Dendritic cell treated with granulocyte-macrophage colony-stimulating factor and Interleukin-4, amounts not matched to agents 40 ng/mL and 50 ng/mL, for 4 days (primary cell): ENCODE results near the gene PTH2R.
"Not testable (repeated sequence)": the region's sequence is repeated elsewhere in the genome, so short reads cannot be mapped to it uniquely, and the experiment has no call there.

Experiments
- H3K27ac Mint-ChIP-seq: one replicate; pipeline ENCODE4 v1.8.0; 2022; ENCODE audit warnings: mild to moderate bottlenecking, mixed read lengths
- H3K27me3 Mint-ChIP-seq: one replicate; pipeline ENCODE4 v1.8.0; 2022; ENCODE audit warnings: mild to moderate bottlenecking, mixed read lengths
- H3K36me3 Mint-ChIP-seq: one replicate; pipeline ENCODE4 v1.8.0; 2022; ENCODE audit warnings: low read depth, mixed read lengths
- H3K4me1 Mint-ChIP-seq: one replicate; pipeline ENCODE4 v1.8.0; 2022; ENCODE audit warnings: low read depth, mixed read lengths
- H3K4me3 Mint-ChIP-seq: one replicate; pipeline ENCODE4 v1.8.0; 2022; ENCODE audit warnings: mild to moderate bottlenecking, moderate library complexity, mixed read lengths
- H3K9me3 Mint-ChIP-seq: one replicate; pipeline ENCODE4 v1.8.0; 2022; ENCODE audit warnings: mixed read lengths
- intact Hi-C: fragments of 100-400 bp; cut with micrococcal nuclease; formaldehyde crosslinking; loops from one replicate; pipeline ENCODE4 v1.15.0; 2022

PTH2R gene

GRCh38 chr2:208511573-208511972 lies 105.0 kb downstream of the PTH2R start:
- Mint-ChIP-seq H3K4me3 (no peak overlapping the region), H3K4me1 (no peaks in the 10 kb centered on the region), H3K9me3 (peaks cover 22% of the 10 kb centered on the region), H3K27ac (no peak overlapping the region), H3K36me3 (no peaks in the 10 kb centered on the region), H3K27me3 (peaks cover 1% of the 10 kb centered on the region)
- intact Hi-C loops, result no loop called here

DNA sequence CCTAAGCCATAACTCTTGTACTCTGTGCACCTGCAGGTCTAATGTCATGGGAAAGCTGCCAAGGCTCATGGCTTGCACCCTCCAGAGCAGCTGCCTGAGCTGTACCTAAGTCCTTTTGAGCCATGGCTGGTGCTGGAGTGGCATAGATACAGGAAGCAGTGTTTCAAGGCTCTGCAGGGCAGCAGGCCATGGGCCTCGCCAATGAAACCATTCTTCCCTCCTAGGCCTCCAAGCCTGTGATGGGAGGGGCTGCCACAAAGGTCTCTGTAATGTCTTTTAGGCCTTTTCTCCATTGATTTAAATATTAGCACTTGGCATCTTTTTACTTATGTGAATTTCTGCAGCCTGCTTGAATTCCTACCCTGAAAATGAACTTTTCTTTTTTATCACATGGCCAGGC lies 108.5 kb downstream of the PTH2R start:
- Mint-ChIP-seq H3K36me3 (no peaks in the 10 kb centered on the region), H3K27me3 (no peaks in the 10 kb centered on the region), H3K27ac (no peak overlapping the region), H3K4me3 (no peak overlapping the region), H3K9me3 (peaks cover 11% of the 10 kb centered on the region), H3K4me1 (no peaks in the 10 kb centered on the region)
- intact Hi-C loops, result no loop called here

GRCh38 chr2:208523069-208523468 lies 116.5 kb downstream of the PTH2R start:
- intact Hi-C loops, H3K4me3 Mint-ChIP-seq: not testable (repeated sequence)

DNA sequence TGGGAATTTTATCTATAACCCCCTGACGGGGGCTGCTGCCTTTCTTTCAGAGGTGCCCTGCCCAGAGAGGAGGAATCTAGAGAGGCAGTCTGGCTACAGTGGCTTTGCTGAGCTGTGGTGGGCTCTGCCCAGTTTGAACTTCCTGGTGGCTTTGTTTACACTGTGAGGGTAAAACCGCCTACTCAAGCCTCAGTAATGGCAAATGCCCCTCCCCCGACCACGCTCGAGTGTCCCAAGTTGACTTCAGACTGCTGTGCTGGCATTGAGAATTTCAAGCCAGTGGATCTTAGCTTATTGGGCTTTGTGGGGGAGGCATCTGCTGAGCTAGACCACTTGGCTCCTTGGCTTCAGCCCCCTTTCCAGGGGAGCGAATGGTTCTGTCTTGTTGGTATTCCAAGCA lies 118.6 kb downstream of the PTH2R start:
- H3K27ac Mint-ChIP-seq, H3K36me3 Mint-ChIP-seq, H3K27me3 Mint-ChIP-seq, H3K4me3 Mint-ChIP-seq, intact Hi-C loops, H3K4me1 Mint-ChIP-seq: not testable (repeated sequence)
- peaks cover 14% of the 10 kb centered on the region for H3K9me3 Mint-ChIP-seq

More at GRCh38 chr2:208523069-208523468, 116.5 kb downstream of the PTH2R start:
- not testable (repeated sequence) for H3K27ac Mint-ChIP-seq, H3K27me3 Mint-ChIP-seq, H3K36me3 Mint-ChIP-seq, H3K4me1 Mint-ChIP-seq
- peaks cover 14% of the 10 kb centered on the region for H3K9me3 Mint-ChIP-seq

DNA sequence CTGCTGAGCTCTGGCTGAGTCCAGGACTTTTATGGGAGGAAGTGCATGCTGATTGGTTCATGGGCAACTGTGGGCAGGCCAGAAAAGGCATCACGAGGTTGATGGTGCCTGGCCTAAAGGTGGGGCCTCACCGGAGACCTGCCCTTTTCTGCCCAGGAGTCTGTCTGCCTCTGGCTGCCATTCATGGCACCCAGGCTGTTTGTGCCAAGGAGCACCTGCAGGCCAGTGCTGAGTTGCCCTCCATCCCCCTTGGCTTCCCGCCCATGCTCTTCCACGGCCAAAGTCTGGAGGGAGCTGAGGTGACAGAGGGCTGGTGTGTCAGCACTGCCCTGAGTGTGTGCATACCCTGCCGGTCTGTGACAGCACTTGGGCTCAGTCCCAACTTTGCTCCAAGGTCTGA lies 123.2 kb downstream of the PTH2R start:
- H3K27ac Mint-ChIP-seq, result no peak overlapping the region
- H3K9me3 Mint-ChIP-seq, result no peaks in the 10 kb centered on the region
- intact Hi-C loops, result no loop called here
- H3K4me1 Mint-ChIP-seq, result no peaks in the 10 kb centered on the region
- no peak overlapping the region for H3K4me3 Mint-ChIP-seq
- H3K27me3 Mint-ChIP-seq, result no peaks in the 10 kb centered on the region
- H3K36me3 Mint-ChIP-seq, result no peaks in the 10 kb centered on the region

DNA sequence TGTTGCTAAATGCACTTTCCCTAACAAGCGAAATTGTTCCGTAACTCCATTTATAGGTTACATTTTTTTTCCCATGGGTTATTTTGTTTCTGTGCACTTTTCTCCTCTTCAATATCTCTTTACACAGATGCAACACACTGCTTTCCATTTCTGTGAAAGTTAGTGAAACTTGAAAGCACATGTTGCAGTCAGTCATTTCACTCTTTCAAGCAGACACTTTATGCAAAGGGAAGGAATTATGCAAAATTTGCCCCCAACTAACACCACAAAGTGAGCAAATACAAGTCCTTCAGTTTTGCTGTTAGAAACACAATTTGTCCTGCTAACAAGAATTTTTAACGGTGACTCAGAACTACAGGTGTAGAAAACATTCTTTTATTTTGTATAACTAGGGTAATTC lies 124.8 kb downstream of the PTH2R start:
- Mint-ChIP-seq H3K4me1 (no peaks in the 10 kb centered on the region), H3K4me3 (no peak overlapping the region), H3K27ac (no peak overlapping the region), H3K36me3 (no peaks in the 10 kb centered on the region), H3K9me3 (peaks cover 13% of the 10 kb centered on the region), H3K27me3 (no peaks in the 10 kb centered on the region)
- intact Hi-C loops, result no loop called here

GRCh38 chr2:208535578-208535977 lies 129.0 kb downstream of the PTH2R start:
- intact Hi-C loops, H3K4me1 Mint-ChIP-seq: not testable (repeated sequence)

DNA sequence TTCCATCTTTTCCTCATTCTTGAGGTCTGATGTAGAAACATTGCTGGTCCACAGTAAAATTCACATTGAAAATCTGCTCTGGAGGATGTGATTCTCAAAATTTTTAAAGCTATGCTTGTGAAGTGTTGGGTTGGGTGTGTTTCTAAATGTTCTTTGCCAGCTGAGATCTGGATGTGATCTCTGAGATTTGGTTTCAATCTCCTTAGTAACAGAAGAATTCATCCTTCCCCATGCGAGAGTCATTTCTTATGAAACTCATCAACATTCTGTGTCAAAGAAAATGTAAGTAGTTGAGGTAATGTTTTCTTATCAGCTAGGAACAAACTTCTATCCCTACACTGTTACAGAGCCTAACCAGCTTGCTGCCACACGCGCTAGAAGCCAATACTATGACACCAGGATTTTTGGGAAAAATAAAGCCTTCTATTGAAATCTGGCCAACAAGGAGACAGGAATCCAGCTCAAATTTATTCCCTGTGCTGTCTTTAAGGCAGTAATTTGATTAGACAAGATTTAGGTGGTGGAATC lies 134.9 kb downstream of the PTH2R start:
- Mint-ChIP-seq H3K9me3 (peaks cover under 1% of the 10 kb centered on the region), H3K36me3 (no peaks in the 10 kb centered on the region), H3K27me3 (no peaks in the 10 kb centered on the region), H3K4me3 (no peak overlapping the region), H3K27ac (no peak overlapping the region), H3K4me1 (no peaks in the 10 kb centered on the region)
- intact Hi-C loops, result no loop called here

More at GRCh38 chr2:208535578-208535977, 129.0 kb downstream of the PTH2R start:
- H3K9me3 Mint-ChIP-seq, result peaks cover 15% of the 10 kb centered on the region
- H3K27me3 Mint-ChIP-seq, H3K27ac Mint-ChIP-seq, H3K36me3 Mint-ChIP-seq, H3K4me3 Mint-ChIP-seq: not testable (repeated sequence)

- no peaks in the 10 kb centered on the region for H3K36me3 Mint-ChIP-seq
- no peak overlapping the region for H3K27ac Mint-ChIP-seq
- no peak overlapping the region for H3K4me3 Mint-ChIP-seq
- no peaks in the 10 kb centered on the region for H3K27me3 Mint-ChIP-seq
- no peaks in the 10 kb centered on the region for H3K4me1 Mint-ChIP-seq
- no peaks in the 10 kb centered on the region for H3K9me3 Mint-ChIP-seq
- intact Hi-C loops, result no loop called here
Observed at GRCh38 chr2:208541989-208542464, 135.4 kb downstream of the PTH2R start.

- H3K9me3 Mint-ChIP-seq, result no peaks in the 10 kb centered on the region
- no peaks in the 10 kb centered on the region for H3K27me3 Mint-ChIP-seq
- no peaks in the 10 kb centered on the region for H3K4me1 Mint-ChIP-seq
- H3K4me3 Mint-ChIP-seq, result no peak overlapping the region
- intact Hi-C loops, result no loop called here
- H3K36me3 Mint-ChIP-seq, result no peaks in the 10 kb centered on the region
- no peak overlapping the region for H3K27ac Mint-ChIP-seq
Observed at GRCh38 chr2:208542465-208543041, 136.0 kb downstream of the PTH2R start.
